ENCODE measurements around the gene PPP2R5C. TPM values are rescaled to one million over a fixed set of nuclear protein-coding genes. Genes with fewer than 3 reads are reported as not detected.

Gene PPP2R5C
- total and polyA plus RNA-seq, 8 donors, result 103 to 176 (median 112) TPM

DNA sequence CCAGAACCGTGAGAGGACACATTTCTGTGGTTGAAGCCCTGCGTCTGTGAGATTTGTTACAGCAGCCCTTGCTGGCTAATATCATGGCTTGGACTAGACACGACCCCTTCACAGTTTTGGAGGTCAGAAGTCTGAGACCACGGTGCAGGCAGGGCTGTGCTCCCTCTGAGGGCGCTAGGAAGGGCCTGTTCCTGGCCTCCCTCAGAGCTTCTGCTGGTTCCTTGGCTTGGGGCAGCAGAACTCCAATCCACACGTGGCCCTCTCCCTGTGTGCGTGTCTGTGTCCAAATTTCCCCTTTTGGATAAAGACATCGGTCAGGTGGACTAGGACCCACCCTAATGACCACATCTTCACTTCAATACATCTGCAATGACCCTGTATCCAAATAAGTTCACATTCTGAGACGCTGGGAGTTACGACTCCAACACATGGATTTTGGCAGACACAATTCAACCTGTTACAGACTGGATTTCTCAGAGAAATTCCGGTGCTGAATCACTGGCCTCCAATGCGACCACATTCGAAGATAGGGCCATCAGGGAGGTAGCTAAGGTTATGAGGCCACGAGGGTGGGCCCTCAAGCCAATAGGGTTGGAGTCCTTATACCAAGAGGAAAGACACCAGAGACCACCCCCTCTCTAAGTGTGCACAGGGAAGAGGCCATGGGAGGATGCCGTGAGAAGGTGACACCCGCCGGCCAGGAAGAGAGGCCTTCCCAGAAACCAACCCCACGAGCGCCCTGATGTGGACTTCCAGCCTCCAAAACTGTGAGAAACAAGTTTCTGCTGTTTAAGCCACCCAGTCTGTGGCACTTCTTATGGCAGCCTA lies 43.6 kb upstream of the PPP2R5C start:
- Histone ChIP-seq H3K4me1 (peaks cover 0 to 19% of the 10 kb centered on the region in 2 donors), H3K27me3 (peaks cover 0 to 4% of the 10 kb centered on the region in 2 donors)
- intact Hi-C loops (cut with DNase I), result no loop called here

GRCh38 chr14:101719045-101719645 lies 42.4 kb upstream of the PPP2R5C start:
- Histone ChIP-seq H3K9me3 (peaks cover 0 to 4% of the 10 kb centered on the region in 2 donors), H3K36me3 (no peaks in the 10 kb centered on the region), H3K4me3 (no peak overlapping the region), H3K4me1 (peaks cover 0 to 22% of the 10 kb centered on the region in 2 donors), H3K27ac (no peak overlapping the region), H3K27me3 (peaks cover 0 to 4% of the 10 kb centered on the region in 2 donors)
- TF ChIP-seq, protein P1, sequence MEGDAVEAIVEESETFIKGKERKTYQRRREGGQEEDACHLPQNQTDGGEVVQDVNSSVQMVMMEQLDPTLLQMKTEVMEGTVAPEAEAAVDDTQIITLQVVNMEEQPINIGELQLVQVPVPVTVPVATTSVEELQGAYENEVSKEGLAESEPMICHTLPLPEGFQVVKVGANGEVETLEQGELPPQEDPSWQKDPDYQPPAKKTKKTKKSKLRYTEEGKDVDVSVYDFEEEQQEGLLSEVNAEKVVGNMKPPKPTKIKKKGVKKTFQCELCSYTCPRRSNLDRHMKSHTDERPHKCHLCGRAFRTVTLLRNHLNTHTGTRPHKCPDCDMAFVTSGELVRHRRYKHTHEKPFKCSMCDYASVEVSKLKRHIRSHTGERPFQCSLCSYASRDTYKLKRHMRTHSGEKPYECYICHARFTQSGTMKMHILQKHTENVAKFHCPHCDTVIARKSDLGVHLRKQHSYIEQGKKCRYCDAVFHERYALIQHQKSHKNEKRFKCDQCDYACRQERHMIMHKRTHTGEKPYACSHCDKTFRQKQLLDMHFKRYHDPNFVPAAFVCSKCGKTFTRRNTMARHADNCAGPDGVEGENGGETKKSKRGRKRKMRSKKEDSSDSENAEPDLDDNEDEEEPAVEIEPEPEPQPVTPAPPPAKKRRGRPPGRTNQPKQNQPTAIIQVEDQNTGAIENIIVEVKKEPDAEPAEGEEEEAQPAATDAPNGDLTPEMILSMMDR (IDR thresholded peaks at IDR 0.05), result no peak
- intact Hi-C loops (cut with DNase I), result no loop called here
- ATAC-seq (no peak), DNase-seq (no peak)

More for the DNA sequence above, 43.6 kb upstream of the PPP2R5C start:
- TF ChIP-seq, protein P1 (IDR thresholded peaks at IDR 0.05), result no peak
- DNase-seq (no peak), ATAC-seq (no peak)
- Histone ChIP-seq H3K36me3 (no peaks in the 10 kb centered on the region), H3K9me3 (peaks cover 0 to 6% of the 10 kb centered on the region in 2 donors), H3K4me3 (no peak overlapping the region), H3K27ac (no peak overlapping the region)

DNA sequence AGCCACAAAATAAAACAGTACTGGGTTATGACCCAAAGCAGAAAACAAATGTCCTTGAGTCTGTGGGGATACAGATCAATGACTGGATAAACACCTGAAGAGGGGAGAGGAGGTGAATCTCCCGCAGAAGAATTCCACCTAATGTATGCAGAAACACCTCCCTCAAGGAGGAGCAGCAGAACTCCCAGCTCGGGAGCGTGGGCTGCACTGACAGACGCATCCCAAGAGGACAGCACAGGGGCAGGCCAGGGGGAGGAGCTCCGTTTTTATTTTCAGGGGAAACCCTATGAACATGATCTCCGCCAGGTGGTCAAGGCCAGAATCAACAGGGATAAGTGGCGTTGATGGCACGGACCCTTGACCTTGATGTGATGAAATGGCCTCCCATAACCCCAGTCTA lies 41.8 kb upstream of the PPP2R5C start:
- TF ChIP-seq, protein P1 (IDR thresholded peaks at IDR 0.05), result no peak
- no peak overlapping the region for H3K27ac ChIP-seq

GRCh38 chr14:101721111-101721510 lies 40.4 kb upstream of the PPP2R5C start:
- no peaks in the 10 kb centered on the region for H3K36me3 ChIP-seq
- ATAC-seq (no peak), DNase-seq (no peak)
- TF ChIP-seq, protein P1 (IDR thresholded peaks at IDR 0.05), result no peak
- H3K4me3 ChIP-seq, result no peak overlapping the region
- H3K27me3 ChIP-seq, result peaks cover 0 to 4% of the 10 kb centered on the region in 2 donors
- H3K9me3 ChIP-seq, result no peaks in the 10 kb centered on the region
- peak overlapping the region in 1 of 2 donors; percentile 81 for H3K27ac ChIP-seq
- intact Hi-C loops (cut with DNase I), result no loop called here
- H3K4me1 ChIP-seq, result peaks cover 0 to 26% of the 10 kb centered on the region in 2 donors

More for the DNA sequence above, 41.8 kb upstream of the PPP2R5C start:
- Histone ChIP-seq H3K4me1 (peaks cover 0 to 22% of the 10 kb centered on the region in 2 donors), H3K36me3 (no peaks in the 10 kb centered on the region), H3K4me3 (no peak overlapping the region), H3K27me3 (peaks cover 0 to 4% of the 10 kb centered on the region in 2 donors), H3K9me3 (no peaks in the 10 kb centered on the region)
- ATAC-seq, result no peak
- intact Hi-C loops (cut with DNase I), result no loop called here
- no peak for DNase-seq

Measured in left lung (tissue), 10 donors.